Lung (tissue), 12 donors: ENCODE data around the gene MYO5C. TPM values are rescaled to one million over a fixed set of nuclear protein-coding genes. Genes with fewer than 3 reads are reported as not detected.

Experiments
- ATAC-seq: fragments of 200-7000 bp; cut with Tn5 transposase; one replicate; pipeline ENCODE4 v1.9.1; 2020; ENCODE audit warnings: moderate number of reproducible peaks; ENCODE audit not compliant: insufficient read depth, low FRiP score
- DNase-seq, 3 donors: peaks; one replicate each; pipeline ENCODE4 v3.0.0-alpha.2; 2013 to 2017
- H3K27ac ChIP-seq, 2 donors: one replicate each; pipeline ENCODE4 v1.5.1; 2013; ENCODE audit warnings: mild to moderate bottlenecking in 2 of 2, moderate library complexity in 2 of 2, control low read depth in 1 of 2, inconsistent platforms in 1 of 2, low read depth in 1 of 2, low read length in 1 of 2
- H3K27me3 ChIP-seq, 3 donors: one replicate each; pipeline ENCODE4 v1.5.1; 2013; ENCODE audit warnings: low read length in 2 of 3; ENCODE audit not compliant: control insufficient read depth in 3 of 3, insufficient read depth in 3 of 3
- H3K36me3 ChIP-seq, 4 donors: one replicate each; pipeline ENCODE4 v1.5.1; 2013; ENCODE audit warnings: low read length in 4 of 4, mild to moderate bottlenecking in 1 of 4, moderate library complexity in 1 of 4; ENCODE audit not compliant: control insufficient read depth in 4 of 4, insufficient read depth in 4 of 4
- H3K4me1 ChIP-seq, 5 donors: one replicate each; pipeline ENCODE4 v1.5.1; 2013; ENCODE audit warnings: low read length in 5 of 5, mild to moderate bottlenecking in 2 of 5, moderate library complexity in 1 of 5; ENCODE audit not compliant: control insufficient read depth in 5 of 5, insufficient read depth in 5 of 5
- H3K4me3 ChIP-seq: one replicate; pipeline ENCODE4 v1.5.1; 2013; ENCODE audit warnings: mild to moderate bottlenecking, control low read depth, moderate library complexity
- H3K9ac ChIP-seq, 2 donors: one replicate each; pipeline ENCODE4 v1.5.1; 2013; ENCODE audit warnings: low read length in 2 of 2, control low read depth in 1 of 2; ENCODE audit not compliant: insufficient read depth in 1 of 2
- H3K9me3 ChIP-seq, 4 donors: one replicate each; pipeline ENCODE4 v1.5.1; 2013; ENCODE audit warnings: low read length in 3 of 4, mild to moderate bottlenecking in 1 of 4, moderate library complexity in 1 of 4; ENCODE audit not compliant: control insufficient read depth in 4 of 4, insufficient read depth in 3 of 4
- WGBS, 2 donors: extraction: QIAGEN DNeasy Blood & Tissue Kit; methylation state at CpG; one replicate each; pipeline ENCODE4 v1.1.7; 2013; 5-methylcytosine and 5-hydroxymethylcytosine counted together
- polyA plus RNA-seq, 2 donors: library from polyadenylated mRNA; stranded (reverse); fragments of 200-250 nt; gene quantifications; one replicate each; pipeline ENCODE4 v1.2.1, GENCODE V29; 2013
- total RNA-seq, 2 donors: library from RNA; depleted of rRNA in 1 of 2; stranded (reverse); fragments of >200 nt in 1 of 2; gene quantifications; one replicate each; pipeline ENCODE4 v1.2.1, GENCODE V29; 2014 to 2021
- TF ChIP-seq, protein P1 (sequence below): IDR thresholded peaks from 2 replicates; pipeline ENCODE4 v1.5.1; 2012; ENCODE audit warnings: mild to moderate bottlenecking; ENCODE audit errors: control extremely low read depth, extremely low read depth
- donor health status: control.
- donor health status: control.
- donor health status: Bipolar disorder and iron deficiency.
- donor health status: healthy.
- donor health status: DM: yes; HTN: yes; CAD: no.

The MYO5C gene
- total and polyA plus RNA-seq, 4 donors, result 11.1 to 70.1 (median 40.0) TPM

DNA sequence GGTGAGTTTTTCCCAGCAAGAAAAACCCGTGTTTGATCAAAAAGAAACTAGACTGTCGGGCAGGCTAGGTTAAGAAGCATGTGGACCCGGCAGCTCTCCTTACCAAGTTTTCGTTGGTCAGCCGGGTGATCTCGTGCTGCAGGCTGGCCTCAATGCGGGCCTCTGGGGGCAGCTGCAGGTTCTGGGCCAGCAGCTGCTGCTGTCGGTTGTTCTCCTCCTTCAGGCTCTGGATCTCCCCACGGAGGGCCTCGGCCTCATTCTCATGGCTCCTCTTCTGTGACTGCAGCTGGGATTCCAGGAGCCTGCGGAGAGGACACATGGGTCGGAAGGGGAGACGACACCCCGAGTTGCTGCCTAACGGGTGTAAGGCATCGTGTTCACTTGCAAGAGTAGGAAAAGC, 44.5 kb upstream of the MYO5C start:
- DNase-seq (no peak), ATAC-seq (no peak)
- Histone ChIP-seq H3K9ac (no peak overlapping the region), H3K36me3 (peaks cover 0 to 7% (median 1%) of the 10 kb centered on the region in 4 donors), H3K9me3 (no peaks in the 10 kb centered on the region), H3K27me3 (no peaks in the 10 kb centered on the region), H3K4me1 (peaks cover 0 to 6% (median 0%) of the 10 kb centered on the region in 5 donors), H3K27ac (no peak overlapping the region), H3K4me3 (no peak overlapping the region)
- TF ChIP-seq, protein P1, sequence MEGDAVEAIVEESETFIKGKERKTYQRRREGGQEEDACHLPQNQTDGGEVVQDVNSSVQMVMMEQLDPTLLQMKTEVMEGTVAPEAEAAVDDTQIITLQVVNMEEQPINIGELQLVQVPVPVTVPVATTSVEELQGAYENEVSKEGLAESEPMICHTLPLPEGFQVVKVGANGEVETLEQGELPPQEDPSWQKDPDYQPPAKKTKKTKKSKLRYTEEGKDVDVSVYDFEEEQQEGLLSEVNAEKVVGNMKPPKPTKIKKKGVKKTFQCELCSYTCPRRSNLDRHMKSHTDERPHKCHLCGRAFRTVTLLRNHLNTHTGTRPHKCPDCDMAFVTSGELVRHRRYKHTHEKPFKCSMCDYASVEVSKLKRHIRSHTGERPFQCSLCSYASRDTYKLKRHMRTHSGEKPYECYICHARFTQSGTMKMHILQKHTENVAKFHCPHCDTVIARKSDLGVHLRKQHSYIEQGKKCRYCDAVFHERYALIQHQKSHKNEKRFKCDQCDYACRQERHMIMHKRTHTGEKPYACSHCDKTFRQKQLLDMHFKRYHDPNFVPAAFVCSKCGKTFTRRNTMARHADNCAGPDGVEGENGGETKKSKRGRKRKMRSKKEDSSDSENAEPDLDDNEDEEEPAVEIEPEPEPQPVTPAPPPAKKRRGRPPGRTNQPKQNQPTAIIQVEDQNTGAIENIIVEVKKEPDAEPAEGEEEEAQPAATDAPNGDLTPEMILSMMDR, result no peak
- 95% methylated on average over 16 of the region's 16 CpGs for WGBS, 2 donors

DNA sequence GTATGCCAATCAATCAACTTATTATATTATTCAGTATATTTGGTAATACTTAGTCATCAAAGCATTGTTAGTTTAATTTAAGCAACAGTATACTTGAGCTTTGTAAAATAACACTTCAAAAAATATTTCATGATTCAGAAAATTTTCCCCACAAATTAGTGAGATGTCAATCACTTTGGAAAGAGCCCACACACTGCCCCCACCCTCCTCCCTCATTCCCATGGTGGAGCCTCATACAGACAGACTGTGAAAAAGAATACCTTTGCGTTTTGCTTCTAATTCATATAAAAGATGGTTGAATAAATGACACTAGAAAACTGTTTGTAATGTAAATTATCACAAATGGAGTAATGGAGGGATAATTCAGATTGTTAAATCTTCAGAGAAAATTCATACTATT, 43.3 kb upstream of the MYO5C start:
- Histone ChIP-seq H3K4me1 (no peaks in the 10 kb centered on the region), H3K27me3 (no peaks in the 10 kb centered on the region), H3K36me3 (peaks cover 0 to 7% (median 3%) of the 10 kb centered on the region in 4 donors), H3K9ac (no peak overlapping the region), H3K4me3 (no peak overlapping the region), H3K27ac (no peak overlapping the region), H3K9me3 (no peaks in the 10 kb centered on the region)
- DNase-seq (no peak), ATAC-seq (no peak)
- TF ChIP-seq, protein P1, result no peak
- WGBS, 2 donors, result 97 to 100% methylated on average over 1 of the region's 1 CpG

DNA sequence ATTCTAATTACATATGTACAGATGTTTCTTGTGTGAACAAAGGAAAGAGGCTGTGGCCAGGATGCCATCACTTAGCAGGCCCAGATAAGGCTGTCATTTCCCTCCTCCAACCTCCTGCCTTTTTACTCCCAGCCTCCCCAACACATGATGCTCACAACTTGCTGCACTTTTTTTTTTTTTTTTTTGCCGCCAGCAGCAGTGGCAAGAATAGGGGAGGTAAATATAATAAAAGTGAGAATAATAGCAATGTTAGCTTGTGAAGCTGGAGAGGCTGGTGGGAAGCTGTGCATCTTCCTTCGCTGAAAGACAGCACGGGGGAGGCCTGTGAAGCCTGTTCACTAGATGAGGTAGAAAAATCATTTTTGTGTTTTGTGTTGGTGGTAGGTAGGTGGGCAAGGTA, 42.5 kb upstream of the MYO5C start:
- TF ChIP-seq, protein P1, result no peak
- ATAC-seq (no peak), DNase-seq (no peak)
- H3K4me3 ChIP-seq, result no peak overlapping the region
- H3K27ac ChIP-seq, result no peak overlapping the region
- WGBS, 2 donors, result 94 to 98% methylated on average over 3 of the region's 3 CpGs
- H3K9ac ChIP-seq, result no peak overlapping the region
- no peaks in the 10 kb centered on the region for H3K9me3 ChIP-seq
- no peaks in the 10 kb centered on the region for H3K4me1 ChIP-seq
- peaks cover 0 to 7% (median 3%) of the 10 kb centered on the region in 4 donors for H3K36me3 ChIP-seq
- H3K27me3 ChIP-seq, result no peaks in the 10 kb centered on the region

DNA sequence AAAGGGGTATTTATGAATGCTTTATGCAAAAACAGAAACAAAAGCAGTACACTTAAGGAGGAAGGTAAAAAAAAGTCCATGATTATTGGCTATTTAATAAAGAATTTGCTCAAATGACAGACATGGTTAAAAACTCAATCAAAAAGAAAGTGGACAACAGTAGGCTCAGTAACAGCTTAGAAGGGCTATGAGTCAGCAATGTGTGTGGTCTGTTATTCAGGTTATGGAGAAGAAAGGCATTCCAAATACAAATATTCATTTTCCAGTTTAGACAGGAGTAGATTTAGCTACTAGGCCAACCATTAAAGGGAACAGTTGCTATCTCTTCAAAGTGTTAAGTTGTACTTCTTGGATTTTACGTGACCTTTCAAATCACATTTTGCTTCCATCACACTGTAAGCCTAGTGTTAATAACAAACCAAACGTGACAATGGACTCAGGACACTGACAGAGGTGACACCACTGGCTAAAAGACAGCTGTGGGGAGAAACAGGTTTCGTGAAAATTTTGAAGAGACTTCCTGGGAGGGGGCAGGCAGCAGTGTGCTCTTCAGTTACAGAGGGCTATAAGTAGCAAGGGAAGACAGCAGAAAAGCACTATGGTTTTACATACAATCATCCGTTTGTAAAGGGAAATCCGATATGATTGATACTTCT, 41.7 kb upstream of the MYO5C start:
- DNase-seq, result no peak
- Histone ChIP-seq H3K9me3 (no peaks in the 10 kb centered on the region), H3K4me3 (no peak overlapping the region), H3K4me1 (no peaks in the 10 kb centered on the region), H3K27ac (no peak overlapping the region), H3K27me3 (no peaks in the 10 kb centered on the region), H3K36me3 (peaks cover 0 to 7% (median 3%) of the 10 kb centered on the region in 4 donors), H3K9ac (no peak overlapping the region)
- TF ChIP-seq, protein P1, result no peak
- 86 to 87% methylated on average over 5 of the region's 5 CpGs for whole genome bisulfite sequencing, 2 donors
- no peak for ATAC-seq
